WTC11 (cell line): ENCODE measurements around the gene MORC3. TPM values are rescaled to one million over a fixed set of nuclear protein-coding genes. Genes with fewer than 3 reads are reported as not detected.

ENCODE experiments used
- ATAC-seq: fragments of 200-7000 bp; cut with Tn5 transposase; 2 replicates; pipeline ENCODE4 v1.10.0; 2021; ENCODE audit warnings: mild to moderate bottlenecking, moderate library complexity
- CTCF ChIA-PET: fragments of 300-600 bp; sonication (Branson Sonifier 250); formaldehyde crosslinking; loops from one replicate; lab custom pipeline; 2021; ENCODE audit warnings: antibody characterized with exemption; lab: Charles Lee
- POLR2A ChIA-PET: fragments of 350-600 bp; sonication (Branson Sonifier 250); formaldehyde crosslinking; loops from one replicate; lab custom pipeline; 2021; ENCODE audit warnings: antibody characterized with exemption; lab: Charles Lee
- DNase-seq: peaks from one replicate; pipeline ENCODE4 v3.0.0; 2021; ENCODE audit warnings: low spot score
- H3K27ac Mint-ChIP-seq: 2 replicates; pipeline ENCODE4 v1.8.0; 2021; ENCODE audit warnings: mixed read lengths
- H3K27me3 Mint-ChIP-seq: 2 replicates; pipeline ENCODE4 v1.8.0; 2021; ENCODE audit warnings: low read depth, mild to moderate bottlenecking, moderate library complexity, mixed read lengths
- H3K36me3 Mint-ChIP-seq: 2 replicates; pipeline ENCODE4 v1.8.0; 2021; ENCODE audit warnings: mixed read lengths
- H3K4me1 Mint-ChIP-seq: 2 replicates; pipeline ENCODE4 v1.8.0; 2022; ENCODE audit warnings: mixed read lengths
- H3K4me3 Mint-ChIP-seq: 2 replicates; pipeline ENCODE4 v1.8.0; 2021; ENCODE audit warnings: mild to moderate bottlenecking, moderate library complexity, mixed read lengths
- H3K9me3 Mint-ChIP-seq: 2 replicates; pipeline ENCODE4 v1.8.0; 2021; ENCODE audit warnings: mixed read lengths
- EMX1 ChIP-seq: fragments of 250-450 bp; sonication (Bioruptor Pico); IDR thresholded peaks from 2 replicates; pipeline ENCODE4 v1.8.0; 2021; ENCODE audit warnings: mild to moderate bottlenecking
- FOXJ3 ChIP-seq: sonication (generic); formaldehyde crosslinking; IDR thresholded peaks from 2 replicates; pipeline ENCODE4 v1.9.0; 2021; ENCODE audit warnings: missing genetic modification reagents, mild to moderate bottlenecking, borderline replicate concordance
- FOXP1 ChIP-seq: sonication (generic); formaldehyde crosslinking; IDR thresholded peaks from 2 replicates; pipeline ENCODE4 v1.8.0; 2022; ENCODE audit warnings: missing genetic modification reagents, mild to moderate bottlenecking, moderate library complexity, borderline replicate concordance
- GABPB1 ChIP-seq: sonication (generic); formaldehyde crosslinking; IDR thresholded peaks from 2 replicates; pipeline ENCODE4 v1.8.1; 2023; ENCODE audit warnings: mild to moderate bottlenecking, missing genetic modification reagents
- IRF2 ChIP-seq: sonication (generic); formaldehyde crosslinking; IDR thresholded peaks from 2 replicates; pipeline ENCODE4 v1.8.0; 2022; ENCODE audit warnings: low read depth, missing genetic modification reagents, borderline replicate concordance
- JAZF1 ChIP-seq: fragments of 250-450 bp; sonication (Bioruptor Pico); IDR thresholded peaks from 2 replicates; pipeline ENCODE4 v1.9.0; 2021; ENCODE audit warnings: moderate library complexity, mild to moderate bottlenecking, inconsistent platforms
- JUN ChIP-seq: sonication (generic); formaldehyde crosslinking; IDR thresholded peaks from 2 replicates; pipeline ENCODE4 v1.8.0; 2023; ENCODE audit warnings: mild to moderate bottlenecking, missing genetic modification reagents
- MXD4 ChIP-seq: fragments of 250-450 bp; sonication (Bioruptor Pico); IDR thresholded peaks from 2 replicates; pipeline ENCODE4 v1.8.0; 2021; ENCODE audit warnings: mild to moderate bottlenecking, moderate library complexity, borderline replicate concordance
- NFATC4 ChIP-seq: fragments of 250-450 bp; sonication (Bioruptor Pico); IDR thresholded peaks from 2 replicates; pipeline ENCODE4 v1.9.0; 2021; ENCODE audit warnings: mild to moderate bottlenecking
- NR3C1 ChIP-seq: sonication (generic); formaldehyde crosslinking; conservative IDR thresholded peaks from 2 replicates; pipeline ENCODE4 v1.8.1; 2023; ENCODE audit warnings: low read depth, mild to moderate bottlenecking, missing genetic modification reagents
- SOX15 ChIP-seq: fragments of 250-450 bp; sonication (Bioruptor Pico); IDR thresholded peaks from 2 replicates; pipeline ENCODE4 v1.9.0; 2021; ENCODE audit warnings: mild to moderate bottlenecking
- TEAD4 ChIP-seq: sonication (generic); formaldehyde crosslinking; IDR thresholded peaks from 2 replicates; pipeline ENCODE4 v1.8.0; 2022; ENCODE audit warnings: mild to moderate bottlenecking, missing genetic modification reagents
- ZNF138 ChIP-seq: sonication (generic); formaldehyde crosslinking; conservative IDR thresholded peaks from 2 replicates; pipeline ENCODE4 v1.8.1; 2022; ENCODE audit warnings: mild to moderate bottlenecking, moderate library complexity, missing genetic modification reagents
- ZNF232 ChIP-seq: sonication (generic); formaldehyde crosslinking; IDR thresholded peaks from 2 replicates; pipeline ENCODE4 v1.8.0; 2022; ENCODE audit warnings: mild to moderate bottlenecking, missing genetic modification reagents
- ZNF396 ChIP-seq: fragments of 250-450 bp; sonication (Bioruptor Pico); IDR thresholded peaks from 2 replicates; pipeline ENCODE4 v1.8.0; 2021; ENCODE audit warnings: mild to moderate bottlenecking, moderate library complexity, borderline replicate concordance
- total RNA-seq: library from RNA; stranded (reverse); gene quantifications from 3 replicates; pipeline ENCODE4 v1.2.3, GENCODE V29; 2021
- TF ChIP-seq, protein P1 (sequence below): fragments of 250-450 bp; sonication (Bioruptor Pico); IDR thresholded peaks from 2 replicates; pipeline ENCODE4 v2.1.2; 2022; ENCODE audit warnings: mild to moderate bottlenecking, moderate library complexity
- TF ChIP-seq, protein P2 (sequence below): fragments of 250-450 bp; sonication (Bioruptor Pico); IDR thresholded peaks from 2 replicates; pipeline ENCODE4 v1.9.0; 2021; ENCODE audit warnings: moderate library complexity, mild to moderate bottlenecking, inconsistent platforms, borderline replicate concordance
- TF ChIP-seq, protein P3 (sequence below): sonication (generic); formaldehyde crosslinking; IDR thresholded peaks from 2 replicates; pipeline ENCODE4 v1.8.0; 2022; ENCODE audit warnings: mild to moderate bottlenecking, missing genetic modification reagents
- TF ChIP-seq, protein P4 (sequence below): fragments of 250-450 bp; sonication (Bioruptor Pico); IDR thresholded peaks from 2 replicates; pipeline ENCODE4 v1.8.0; 2021; ENCODE audit warnings: mild to moderate bottlenecking
- TF ChIP-seq, protein P5 (sequence below): sonication (generic); formaldehyde crosslinking; IDR thresholded peaks from 2 replicates; pipeline ENCODE4 v1.8.0; 2022; ENCODE audit warnings: mild to moderate bottlenecking, missing genetic modification reagents
- TF ChIP-seq, protein P6 (sequence below): sonication (generic); formaldehyde crosslinking; IDR thresholded peaks from 2 replicates; pipeline ENCODE4 v1.8.1; 2023; ENCODE audit warnings: mild to moderate bottlenecking, missing genetic modification reagents, moderate library complexity
- TF ChIP-seq, protein P7 (sequence below): sonication (generic); formaldehyde crosslinking; IDR thresholded peaks from 2 replicates; pipeline ENCODE4 v1.8.0; 2022; ENCODE audit warnings: mild to moderate bottlenecking, missing genetic modification reagents
- TF ChIP-seq, protein P8 (sequence below): sonication (generic); formaldehyde crosslinking; IDR thresholded peaks from 2 replicates; pipeline ENCODE4 v1.8.0; 2023; ENCODE audit warnings: missing genetic modification reagents
- TF ChIP-seq, protein P9 (sequence below): sonication (generic); formaldehyde crosslinking; IDR thresholded peaks from 2 replicates; pipeline ENCODE4 v1.8.0; 2023; ENCODE audit warnings: mild to moderate bottlenecking, missing genetic modification reagents
- TF ChIP-seq, protein P10 (sequence below): sonication (generic); formaldehyde crosslinking; conservative IDR thresholded peaks from 2 replicates; pipeline ENCODE4 v1.8.1; 2022; ENCODE audit warnings: mild to moderate bottlenecking, missing genetic modification reagents

The MORC3 gene
- total RNA-seq, 1 experiment from 2014 or later: 15.9 TPM

DNA sequence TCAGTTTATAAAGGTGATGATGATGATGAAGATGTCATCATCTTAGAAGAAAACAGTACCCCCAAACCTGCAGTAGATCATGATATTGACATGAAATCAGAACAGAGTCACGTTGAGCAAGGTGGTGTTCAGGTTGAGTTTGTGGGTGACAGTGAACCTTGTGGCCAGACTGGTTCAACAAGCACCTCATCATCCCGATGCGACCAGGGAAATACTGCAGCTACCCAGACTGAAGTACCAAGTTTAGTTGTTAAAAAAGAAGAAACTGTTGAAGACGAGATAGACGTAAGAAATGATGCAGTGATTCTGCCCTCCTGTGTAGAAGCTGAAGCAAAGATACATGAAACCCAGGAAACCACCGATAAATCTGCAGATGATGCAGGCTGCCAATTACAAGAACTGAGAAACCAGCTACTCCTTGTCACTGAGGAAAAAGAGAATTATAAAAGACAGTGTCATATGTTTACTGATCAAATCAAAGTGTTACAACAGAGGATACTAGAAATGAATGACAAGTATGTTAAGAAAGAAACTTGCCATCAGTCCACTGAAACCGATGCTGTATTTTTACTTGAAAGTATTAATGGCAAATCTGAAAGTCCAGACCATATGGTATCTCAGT, 49.2 kb downstream of the MORC3 start:
- no peak for DNase-seq
- CTCF ChIA-PET: no interaction called here
- TF ChIP-seq MXD4 (CRISPR knock-in tag) (no peak), ZNF138 (no peak), JAZF1 (no peak), ZNF232 (CRISPR knock-in tag) (no peak), IRF2 (no peak)
- TF ChIP-seq, protein P1, sequence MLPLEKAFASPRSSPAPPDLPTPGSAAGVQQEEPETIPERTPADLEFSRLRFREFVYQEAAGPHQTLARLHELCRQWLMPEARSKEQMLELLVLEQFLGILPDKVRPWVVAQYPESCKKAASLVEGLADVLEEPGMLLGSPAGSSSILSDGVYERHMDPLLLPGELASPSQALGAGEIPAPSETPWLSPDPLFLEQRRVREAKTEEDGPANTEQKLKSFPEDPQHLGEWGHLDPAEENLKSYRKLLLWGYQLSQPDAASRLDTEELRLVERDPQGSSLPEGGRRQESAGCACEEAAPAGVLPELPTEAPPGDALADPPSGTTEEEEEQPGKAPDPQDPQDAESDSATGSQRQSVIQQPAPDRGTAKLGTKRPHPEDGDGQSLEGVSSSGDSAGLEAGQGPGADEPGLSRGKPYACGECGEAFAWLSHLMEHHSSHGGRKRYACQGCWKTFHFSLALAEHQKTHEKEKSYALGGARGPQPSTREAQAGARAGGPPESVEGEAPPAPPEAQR (CRISPR knock-in tag): no peak
- TF ChIP-seq, protein P2, sequence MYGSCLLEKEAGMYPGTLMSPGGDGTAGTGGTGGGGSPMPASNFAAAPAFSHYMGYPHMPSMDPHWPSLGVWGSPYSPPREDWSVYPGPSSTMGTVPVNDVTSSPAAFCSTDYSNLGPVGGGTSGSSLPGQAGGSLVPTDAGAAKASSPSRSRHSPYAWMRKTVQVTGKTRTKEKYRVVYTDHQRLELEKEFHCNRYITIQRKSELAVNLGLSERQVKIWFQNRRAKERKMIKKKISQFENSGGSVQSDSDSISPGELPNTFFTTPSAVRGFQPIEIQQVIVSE: no peak
- TF ChIP-seq, protein P3, sequence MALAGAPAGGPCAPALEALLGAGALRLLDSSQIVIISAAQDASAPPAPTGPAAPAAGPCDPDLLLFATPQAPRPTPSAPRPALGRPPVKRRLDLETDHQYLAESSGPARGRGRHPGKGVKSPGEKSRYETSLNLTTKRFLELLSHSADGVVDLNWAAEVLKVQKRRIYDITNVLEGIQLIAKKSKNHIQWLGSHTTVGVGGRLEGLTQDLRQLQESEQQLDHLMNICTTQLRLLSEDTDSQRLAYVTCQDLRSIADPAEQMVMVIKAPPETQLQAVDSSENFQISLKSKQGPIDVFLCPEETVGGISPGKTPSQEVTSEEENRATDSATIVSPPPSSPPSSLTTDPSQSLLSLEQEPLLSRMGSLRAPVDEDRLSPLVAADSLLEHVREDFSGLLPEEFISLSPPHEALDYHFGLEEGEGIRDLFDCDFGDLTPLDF: no peak
- TF ChIP-seq, all 79 proteins: peak for 0
- H3K27ac Mint-ChIP-seq: no peak overlapping the region
- no peaks in the 10 kb centered on the region for H3K4me1 Mint-ChIP-seq
- H3K9me3 Mint-ChIP-seq: no peaks in the 10 kb centered on the region
- peaks cover 75% of the 10 kb centered on the region for H3K36me3 Mint-ChIP-seq
- H3K4me3 Mint-ChIP-seq: no peak overlapping the region
- ATAC-seq: no peak
- H3K27me3 Mint-ChIP-seq: no peaks in the 10 kb centered on the region
- POLR2A ChIA-PET: no interaction called here

DNA sequence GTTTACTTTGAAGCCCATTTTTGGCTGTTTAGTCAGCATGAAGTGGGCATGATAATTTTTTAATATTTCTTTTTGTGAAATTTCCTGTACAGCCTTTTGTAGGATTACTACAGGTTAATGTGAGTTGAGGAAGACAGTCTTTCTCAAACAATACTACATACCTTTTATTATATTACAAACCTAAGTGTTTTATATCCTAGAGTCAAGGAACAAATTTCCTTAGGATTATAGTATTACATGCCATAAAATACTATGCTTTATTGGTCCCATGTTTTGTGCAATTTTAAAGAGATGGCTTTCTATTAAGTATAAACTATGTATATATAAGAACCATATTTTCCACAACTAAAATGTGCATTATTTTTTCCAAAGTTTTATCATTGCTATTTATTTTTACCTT, 56.0 kb downstream of the MORC3 start:
- no peak for ATAC-seq
- TF ChIP-seq FOXJ3 (CRISPR knock-in tag) (no peak), JUN (CRISPR knock-in tag) (no peak), NR3C1 (CRISPR knock-in tag) (no peak), TEAD4 (CRISPR knock-in tag) (no peak), FOXP1 (CRISPR knock-in tag) (no peak), ZNF396 (no peak), SOX15 (no peak), EMX1 (CRISPR knock-in tag) (no peak), GABPB1 (CRISPR knock-in tag) (no peak), NFATC4 (no peak)
- TF ChIP-seq, protein P4, sequence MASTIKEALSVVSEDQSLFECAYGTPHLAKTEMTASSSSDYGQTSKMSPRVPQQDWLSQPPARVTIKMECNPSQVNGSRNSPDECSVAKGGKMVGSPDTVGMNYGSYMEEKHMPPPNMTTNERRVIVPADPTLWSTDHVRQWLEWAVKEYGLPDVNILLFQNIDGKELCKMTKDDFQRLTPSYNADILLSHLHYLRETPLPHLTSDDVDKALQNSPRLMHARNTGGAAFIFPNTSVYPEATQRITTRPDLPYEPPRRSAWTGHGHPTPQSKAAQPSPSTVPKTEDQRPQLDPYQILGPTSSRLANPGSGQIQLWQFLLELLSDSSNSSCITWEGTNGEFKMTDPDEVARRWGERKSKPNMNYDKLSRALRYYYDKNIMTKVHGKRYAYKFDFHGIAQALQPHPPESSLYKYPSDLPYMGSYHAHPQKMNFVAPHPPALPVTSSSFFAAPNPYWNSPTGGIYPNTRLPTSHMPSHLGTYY (CRISPR knock-in tag): no peak
- TF ChIP-seq, protein P5, sequence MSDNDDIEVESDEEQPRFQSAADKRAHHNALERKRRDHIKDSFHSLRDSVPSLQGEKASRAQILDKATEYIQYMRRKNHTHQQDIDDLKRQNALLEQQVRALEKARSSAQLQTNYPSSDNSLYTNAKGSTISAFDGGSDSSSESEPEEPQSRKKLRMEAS (CRISPR knock-in tag): no peak
- TF ChIP-seq, protein P6, sequence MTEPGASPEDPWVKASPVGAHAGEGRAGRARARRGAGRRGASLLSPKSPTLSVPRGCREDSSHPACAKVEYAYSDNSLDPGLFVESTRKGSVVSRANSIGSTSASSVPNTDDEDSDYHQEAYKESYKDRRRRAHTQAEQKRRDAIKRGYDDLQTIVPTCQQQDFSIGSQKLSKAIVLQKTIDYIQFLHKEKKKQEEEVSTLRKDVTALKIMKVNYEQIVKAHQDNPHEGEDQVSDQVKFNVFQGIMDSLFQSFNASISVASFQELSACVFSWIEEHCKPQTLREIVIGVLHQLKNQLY (CRISPR knock-in tag): no peak
- TF ChIP-seq, protein P7, sequence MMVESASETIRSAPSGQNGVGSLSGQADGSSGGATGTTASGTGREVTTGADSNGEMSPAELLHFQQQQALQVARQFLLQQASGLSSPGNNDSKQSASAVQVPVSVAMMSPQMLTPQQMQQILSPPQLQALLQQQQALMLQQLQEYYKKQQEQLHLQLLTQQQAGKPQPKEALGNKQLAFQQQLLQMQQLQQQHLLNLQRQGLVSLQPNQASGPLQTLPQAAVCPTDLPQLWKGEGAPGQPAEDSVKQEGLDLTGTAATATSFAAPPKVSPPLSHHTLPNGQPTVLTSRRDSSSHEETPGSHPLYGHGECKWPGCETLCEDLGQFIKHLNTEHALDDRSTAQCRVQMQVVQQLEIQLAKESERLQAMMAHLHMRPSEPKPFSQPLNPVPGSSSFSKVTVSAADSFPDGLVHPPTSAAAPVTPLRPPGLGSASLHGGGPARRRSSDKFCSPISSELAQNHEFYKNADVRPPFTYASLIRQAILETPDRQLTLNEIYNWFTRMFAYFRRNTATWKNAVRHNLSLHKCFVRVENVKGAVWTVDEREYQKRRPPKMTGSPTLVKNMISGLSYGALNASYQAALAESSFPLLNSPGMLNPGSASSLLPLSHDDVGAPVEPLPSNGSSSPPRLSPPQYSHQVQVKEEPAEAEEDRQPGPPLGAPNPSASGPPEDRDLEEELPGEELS: no peak
- TF ChIP-seq, protein P8, sequence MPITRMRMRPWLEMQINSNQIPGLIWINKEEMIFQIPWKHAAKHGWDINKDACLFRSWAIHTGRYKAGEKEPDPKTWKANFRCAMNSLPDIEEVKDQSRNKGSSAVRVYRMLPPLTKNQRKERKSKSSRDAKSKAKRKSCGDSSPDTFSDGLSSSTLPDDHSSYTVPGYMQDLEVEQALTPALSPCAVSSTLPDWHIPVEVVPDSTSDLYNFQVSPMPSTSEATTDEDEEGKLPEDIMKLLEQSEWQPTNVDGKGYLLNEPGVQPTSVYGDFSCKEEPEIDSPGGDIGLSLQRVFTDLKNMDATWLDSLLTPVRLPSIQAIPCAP (CRISPR knock-in tag): no peak
- TF ChIP-seq, protein P9, sequence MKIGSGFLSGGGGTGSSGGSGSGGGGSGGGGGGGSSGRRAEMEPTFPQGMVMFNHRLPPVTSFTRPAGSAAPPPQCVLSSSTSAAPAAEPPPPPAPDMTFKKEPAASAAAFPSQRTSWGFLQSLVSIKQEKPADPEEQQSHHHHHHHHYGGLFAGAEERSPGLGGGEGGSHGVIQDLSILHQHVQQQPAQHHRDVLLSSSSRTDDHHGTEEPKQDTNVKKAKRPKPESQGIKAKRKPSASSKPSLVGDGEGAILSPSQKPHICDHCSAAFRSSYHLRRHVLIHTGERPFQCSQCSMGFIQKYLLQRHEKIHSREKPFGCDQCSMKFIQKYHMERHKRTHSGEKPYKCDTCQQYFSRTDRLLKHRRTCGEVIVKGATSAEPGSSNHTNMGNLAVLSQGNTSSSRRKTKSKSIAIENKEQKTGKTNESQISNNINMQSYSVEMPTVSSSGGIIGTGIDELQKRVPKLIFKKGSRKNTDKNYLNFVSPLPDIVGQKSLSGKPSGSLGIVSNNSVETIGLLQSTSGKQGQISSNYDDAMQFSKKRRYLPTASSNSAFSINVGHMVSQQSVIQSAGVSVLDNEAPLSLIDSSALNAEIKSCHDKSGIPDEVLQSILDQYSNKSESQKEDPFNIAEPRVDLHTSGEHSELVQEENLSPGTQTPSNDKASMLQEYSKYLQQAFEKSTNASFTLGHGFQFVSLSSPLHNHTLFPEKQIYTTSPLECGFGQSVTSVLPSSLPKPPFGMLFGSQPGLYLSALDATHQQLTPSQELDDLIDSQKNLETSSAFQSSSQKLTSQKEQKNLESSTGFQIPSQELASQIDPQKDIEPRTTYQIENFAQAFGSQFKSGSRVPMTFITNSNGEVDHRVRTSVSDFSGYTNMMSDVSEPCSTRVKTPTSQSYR (CRISPR knock-in tag): no peak
- TF ChIP-seq, protein P10, sequence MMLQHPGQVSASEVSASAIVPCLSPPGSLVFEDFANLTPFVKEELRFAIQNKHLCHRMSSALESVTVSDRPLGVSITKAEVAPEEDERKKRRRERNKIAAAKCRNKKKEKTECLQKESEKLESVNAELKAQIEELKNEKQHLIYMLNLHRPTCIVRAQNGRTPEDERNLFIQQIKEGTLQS (CRISPR knock-in tag): no peak
- Mint-ChIP-seq H3K4me1 (no peaks in the 10 kb centered on the region), H3K36me3 (peaks cover 45% of the 10 kb centered on the region), H3K27ac (no peak overlapping the region), H3K4me3 (no peak overlapping the region), H3K9me3 (no peaks in the 10 kb centered on the region), H3K27me3 (no peaks in the 10 kb centered on the region)
- ChIA-PET POLR2A (interaction anchor here (0.6 kb wide), 1 partner anchor 100 kb away, joined by 4 read pairs; no protein-coding TSS in a partner anchor), CTCF (interaction anchor here (1.2 kb wide), 1 partner anchor 251 kb away, joined by 5 read pairs; no protein-coding TSS in a partner anchor)
- no peak for DNase-seq
